HepG2 (cell line): ENCODE measurements around the gene SDK1. TPM values are rescaled to one million over a fixed set of nuclear protein-coding genes. Genes with fewer than 3 reads are reported as not detected.

Experiments
- ATAC-seq: fragments of 200-7000 bp; cut with Tn5 transposase; 3 replicates; pipeline ENCODE4 v1.9.1; 2020; ENCODE audit warnings: mild to moderate bottlenecking, moderate library complexity
- BruUV-seq: library from RNA; stranded (reverse); fragments of 400-500 nt; replicated peaks from 2 replicates; lab custom pipeline; 2021; lab: Mats Ljungman, UMichigan
- CTCF ChIA-PET: fragments of 300-600 bp; formaldehyde crosslinking; extraction: SDS; loops from one replicate; lab custom pipeline; 2021; ENCODE audit warnings: low total read pairs, inconsistent platforms, low intra/inter-chr PET ratio; lab: Yijun Ruan, JAX
- POLR2A ChIA-PET: fragments of 350-600 bp; sonication (Branson Sonifier 250); formaldehyde crosslinking; loops from one replicate; lab custom pipeline; 2020; ENCODE audit warnings: antibody characterized with exemption, inconsistent platforms; lab: Yijun Ruan, JAX
- DNase-seq: peaks from one replicate; pipeline ENCODE4 v3.0.0-alpha.2; 2015; ENCODE audit warnings: low spot score
- FAIRE-seq: peaks from 3 replicates; lab custom pipeline; 2011; peaks lifted over from hg19 to GRCh38; lab: Jason Lieb, UNC
- H2AFZ ChIP-seq: one replicate; pipeline ENCODE4 v1.6.1; 2011; ENCODE audit warnings: low read length, inconsistent platforms
- H3K27ac ChIP-seq: fragments of 300-600 bp; 3 replicates; pipeline ENCODE4 v1.8.0; 2011; ENCODE audit warnings: mixed run types, mild to moderate bottlenecking, mixed read lengths, low read length, inconsistent platforms; ENCODE audit not compliant: insufficient read depth; ENCODE audit errors: extremely low read length
- H3K27me3 ChIP-seq, 2 experiments: fragments of 200-600 bp in 1 of 2; 2 replicates in 1 of 2; 3 replicates in 1 of 2; pipeline versions ENCODE4 v1.6.0 to v1.8.0; 2011; ENCODE audit warnings: low read length in 2 of 2, mild to moderate bottlenecking in 2 of 2, moderate library complexity in 2 of 2, inconsistent platforms in 1 of 2; ENCODE audit not compliant: insufficient read depth in 2 of 2, control insufficient read depth in 1 of 2
- H3K36me3 ChIP-seq, 2 experiments: fragments of 200-600 bp in 1 of 2; replicated peaks in 1 of 2; 2 replicates in 1 of 2; 3 replicates in 1 of 2; pipeline versions ENCODE4 v1.5.1 to v1.8.0; 2011; ENCODE audit warnings: low read length in 2 of 2, inconsistent platforms in 1 of 2; ENCODE audit not compliant: insufficient read depth in 2 of 2, control insufficient read depth in 1 of 2
- H3K4me1 ChIP-seq: 2 replicates; pipeline ENCODE4 v1.5.1; 2012; ENCODE audit warnings: low read length, inconsistent platforms; ENCODE audit not compliant: insufficient read depth
- H3K4me2 ChIP-seq: 2 replicates; pipeline ENCODE4 v1.6.0; 2011; ENCODE audit warnings: low read depth, low read length, inconsistent platforms
- H3K4me3 ChIP-seq, 3 experiments: fragments of 200-600 bp in 1 of 3; sonication (generic), shearing (Covaris generic) in 1 of 3; replicated peaks in 1 of 3; 2 replicates each; pipeline ENCODE4 v1.5.1; 2011 to 2016; ENCODE audit warnings: low read length in 3 of 3, inconsistent platforms in 2 of 3, low read depth in 2 of 3, mild to moderate bottlenecking in 2 of 3, control low read depth in 1 of 3, mixed read lengths in 1 of 3; ENCODE audit not compliant: insufficient read depth in 1 of 3
- H3K79me2 ChIP-seq: one replicate; pipeline ENCODE4 v1.6.1; 2011; ENCODE audit warnings: low read length, inconsistent platforms; ENCODE audit not compliant: insufficient read depth
- H3K9ac ChIP-seq: 2 replicates; pipeline ENCODE4 v1.6.0; 2011; ENCODE audit warnings: mild to moderate bottlenecking, low read depth, low read length, inconsistent platforms; ENCODE audit not compliant: insufficient read depth
- H3K9me3 ChIP-seq: 2 replicates; pipeline ENCODE4 v1.5.1; 2012; ENCODE audit warnings: mild to moderate bottlenecking, low read length
- H4K20me1 ChIP-seq: 2 replicates; pipeline ENCODE4 v1.6.0; 2011; ENCODE audit warnings: inconsistent platforms, mild to moderate bottlenecking, low read length, moderate library complexity; ENCODE audit not compliant: insufficient read depth
- KDM5B ChIP-seq: sonication (generic); formaldehyde crosslinking; IDR thresholded peaks from 2 replicates; pipeline ENCODE4 v1.4.0; 2020; ENCODE audit warnings: missing genetic modification reagents, mild to moderate bottlenecking, borderline replicate concordance
- MED1 ChIP-seq: sonication (generic); formaldehyde crosslinking; IDR thresholded peaks from 2 replicates; pipeline ENCODE4 v1.4.0; 2020; ENCODE audit warnings: missing genetic modification reagents
- MED13 ChIP-seq: sonication (generic); formaldehyde crosslinking; IDR thresholded peaks from 2 replicates; pipeline ENCODE4 v1.5.0; 2020; ENCODE audit warnings: missing genetic modification reagents
- MXD4 ChIP-seq: IDR thresholded peaks from 2 replicates; pipeline ENCODE4 v1.6.1; 2016; ENCODE audit warnings: mild to moderate bottlenecking, missing biosample characterization, missing genetic modification reagents
- NFE2L2 ChIP-seq: fragments of 150-350 bp; IDR thresholded peaks from 2 replicates; pipeline ENCODE4 v1.6.1; 2014; ENCODE audit warnings: low read length
- U2AF2 ChIP-seq: fragments of 200-400 bp; formaldehyde crosslinking; IDR thresholded peaks from 2 replicates; pipeline ENCODE4 v1.6.1; 2017; ENCODE audit warnings: low read depth, mild to moderate bottlenecking, low read length
- ZNF101 ChIP-seq: sonication (generic); formaldehyde crosslinking; IDR thresholded peaks from 2 replicates; pipeline ENCODE4 v1.4.0; 2020; ENCODE audit warnings: mild to moderate bottlenecking, low read depth, missing genetic modification reagents, borderline replicate concordance
- ZNF326 ChIP-seq: sonication (generic); formaldehyde crosslinking; IDR thresholded peaks from 2 replicates; pipeline ENCODE4 v1.4.0; 2020; ENCODE audit warnings: missing genetic modification reagents, borderline replicate concordance
- ZNF670 ChIP-seq: sonication (generic); formaldehyde crosslinking; IDR thresholded peaks from 2 replicates; pipeline ENCODE4 v1.8.0; 2022; ENCODE audit warnings: mild to moderate bottlenecking, missing genetic modification reagents, borderline replicate concordance
- WGBS: methylation state at CpG from one replicate; pipeline ENCODE4 v1.1.6; 2017; ENCODE audit warnings: low lambda C conversion rate; 5-methylcytosine and 5-hydroxymethylcytosine counted together
- in situ Hi-C: cut with HindIII; loops from 2 replicates; pipeline ENCODE4 v1.10.0; 2017; ENCODE audit warnings: low pct_unique_long_range_greater_than_20kb; ENCODE audit not compliant: extremely low pct_ligation_motif_present
- intact Hi-C: fragments of 100-400 bp; cut with micrococcal nuclease; formaldehyde crosslinking; loops from one replicate; pipeline ENCODE4 v1.10.0; 2022; ENCODE audit not compliant: unreplicated experiment
- polyA plus RNA-seq, 8 experiments: library from polyadenylated mRNA; depleted of rRNA in 3 of 8; stranded (reverse) in 7 of 8; unstranded in 1 of 8; fragments of >200 nt; fragmentation: Illumina TruSeq in 4 of 8; extraction: Trizol in 4 of 8; gene quantifications; 2 replicates each; pipeline versions ENCODE4 v1.2.1 to v1.2.3, GENCODE V29; 2011 to 2016; ENCODE audit warnings: low read depth in 4 of 8, missing spikeins in 1 of 8, mixed read lengths in 1 of 8; ENCODE audit not compliant: insufficient read depth in 1 of 8
- total RNA-seq, 5 experiments: library from RNA; depleted of rRNA; stranded (reverse); fragments of >200 nt; fragmentation: Illumina TruSeq; extraction: Trizol; gene quantifications; 2 replicates each; pipeline ENCODE4 v1.2.3, GENCODE V29; 2016; ENCODE audit warnings: low read depth in 1 of 5
- TF ChIP-seq, protein P1 (sequence below): conservative IDR thresholded peaks from 2 replicates; pipeline ENCODE4 v1.6.1; 2018; ENCODE audit warnings: missing genetic modification reagents
- TF ChIP-seq, protein P2 (sequence below): sonication (generic); formaldehyde crosslinking; IDR thresholded peaks from 2 replicates; pipeline ENCODE4 v1.5.1; 2020; ENCODE audit warnings: missing genetic modification reagents, mild to moderate bottlenecking, borderline replicate concordance

Gene SDK1
- total and polyA plus RNA-seq, 2 of the 13 experiments (the other 11 are each of a cell fraction or from before 2014, with no cell fraction given) = 0.35 to 2.4 TPM

DNA sequence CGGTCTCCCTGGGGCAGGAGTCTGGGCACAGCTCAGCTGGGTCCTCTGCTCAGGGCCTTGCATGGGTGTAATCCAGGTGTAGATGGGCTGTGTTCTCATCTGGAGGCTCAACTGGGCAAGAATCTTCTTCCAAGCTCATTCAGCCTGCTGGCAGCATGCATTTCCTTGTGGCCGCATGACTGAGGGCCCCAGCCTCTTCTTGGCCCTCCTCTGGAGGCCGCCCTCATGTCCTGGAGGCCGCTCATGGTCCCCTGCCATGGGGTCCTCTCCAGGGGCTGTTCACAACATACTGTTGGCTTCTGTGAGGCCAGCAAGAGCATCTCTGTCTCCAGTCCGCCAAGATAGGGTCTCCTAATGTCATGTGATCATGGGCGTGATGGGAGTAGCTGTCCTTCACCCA is 943.6 kb downstream of the SDK1 start:
- no peak for ATAC-seq
- BruUV-seq = no TSS peak
- intact Hi-C loops = no loop called here

More for the DNA sequence above, 943.6 kb downstream of the SDK1 start:
- Histone ChIP-seq H3K4me1 (peaks cover 22% of the 10 kb centered on the region), H3K27me3 (no peaks in the 10 kb centered on the region), H3K4me2 (no peak overlapping the region), H3K79me2 (no peaks in the 10 kb centered on the region), H2AFZ (no peak overlapping the region), H3K36me3 (no peaks in the 10 kb centered on the region), H3K9me3 (no peaks in the 10 kb centered on the region), H3K27ac (no peak overlapping the region), H3K4me3 (no peak overlapping the region), H4K20me1 (no peaks in the 10 kb centered on the region), H3K9ac (no peak overlapping the region)
- CTCF ChIA-PET = no interaction called here
- in situ Hi-C loops = no loop called here
- TF ChIP-seq MED1 = no peak
- TF ChIP-seq ZNF101 (CRISPR knock-in tag) = no peak
- no peak for TF ChIP-seq U2AF2
- TF ChIP-seq ZNF670 (CRISPR knock-in tag) = no peak
- no peak for TF ChIP-seq MXD4 (CRISPR knock-in tag)
- TF ChIP-seq KDM5B (CRISPR knock-in tag) = no peak
- TF ChIP-seq, protein P1, sequence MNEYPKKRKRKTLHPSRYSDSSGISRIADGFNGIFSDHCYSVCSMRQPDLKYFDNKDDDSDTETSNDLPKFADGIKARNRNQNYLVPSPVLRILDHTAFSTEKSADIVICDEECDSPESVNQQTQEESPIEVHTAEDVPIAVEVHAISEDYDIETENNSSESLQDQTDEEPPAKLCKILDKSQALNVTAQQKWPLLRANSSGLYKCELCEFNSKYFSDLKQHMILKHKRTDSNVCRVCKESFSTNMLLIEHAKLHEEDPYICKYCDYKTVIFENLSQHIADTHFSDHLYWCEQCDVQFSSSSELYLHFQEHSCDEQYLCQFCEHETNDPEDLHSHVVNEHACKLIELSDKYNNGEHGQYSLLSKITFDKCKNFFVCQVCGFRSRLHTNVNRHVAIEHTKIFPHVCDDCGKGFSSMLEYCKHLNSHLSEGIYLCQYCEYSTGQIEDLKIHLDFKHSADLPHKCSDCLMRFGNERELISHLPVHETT (CRISPR knock-in tag) = no peak
- TF ChIP-seq, protein P2, sequence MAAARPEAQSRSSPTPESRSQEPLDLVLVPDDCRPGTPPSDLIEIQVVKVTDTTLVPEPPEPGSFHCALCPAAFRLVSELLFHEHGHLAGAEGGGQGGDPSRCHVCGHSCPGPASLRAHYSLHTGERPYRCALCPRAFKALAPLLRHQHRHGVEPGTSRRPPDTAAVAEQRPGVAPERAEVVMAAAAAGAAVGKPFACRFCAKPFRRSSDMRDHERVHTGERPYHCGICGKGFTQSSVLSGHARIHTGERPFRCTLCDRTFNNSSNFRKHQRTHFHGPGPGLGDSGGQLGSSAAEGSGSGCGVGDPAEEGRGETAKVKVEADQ (CRISPR knock-in tag) = no peak
- no peak for TF ChIP-seq MED13
- no peak for TF ChIP-seq ZNF326 (CRISPR knock-in tag)
- no peak for TF ChIP-seq NFE2L2
- FAIRE-seq (no peak), DNase-seq (no peak)
- POLR2A ChIA-PET = no interaction called here
- 86% methylated on average over 6 of the region's 6 CpGs for WGBS
